ENCODE results near the gene EIF4G3.

- TF ChIP-seq CTCF (IDR thresholded peaks at IDR 0.05; ENCODE audit: low read length): no peak
- no peak for TF ChIP-seq EZH2 (IDR thresholded peaks at IDR 0.05; ENCODE audit: borderline replicate concordance, low read length)
These were observed 151.8 kb downstream of the EIF4G3 start for GRCh38 chr1:21024918-21025317.

All from OCI-LY1 (cell line).